GM18499 (cell line): ENCODE measurements around the gene DUSP21.
"Not testable (repeated sequence)": the region's sequence is repeated elsewhere in the genome, so short reads cannot be mapped to it uniquely, and the experiment has no call there.

ENCODE experiments used
- ATAC-seq: cut with Tn5 transposase; IDR thresholded peaks from one replicate; pipeline ENCODE4 v1.9.1; 2021; ENCODE audit warnings: moderate number of reproducible peaks; ENCODE audit not compliant: insufficient read depth, unreplicated experiment

DUSP21 gene

GRCh38 chrX:44874420-44875184, 30.8 kb downstream of the DUSP21 start:
- no peak for ATAC-seq

GRCh38 chrX:44875185-44875489, 31.3 kb downstream of the DUSP21 start:
- no peak for ATAC-seq

DNA sequence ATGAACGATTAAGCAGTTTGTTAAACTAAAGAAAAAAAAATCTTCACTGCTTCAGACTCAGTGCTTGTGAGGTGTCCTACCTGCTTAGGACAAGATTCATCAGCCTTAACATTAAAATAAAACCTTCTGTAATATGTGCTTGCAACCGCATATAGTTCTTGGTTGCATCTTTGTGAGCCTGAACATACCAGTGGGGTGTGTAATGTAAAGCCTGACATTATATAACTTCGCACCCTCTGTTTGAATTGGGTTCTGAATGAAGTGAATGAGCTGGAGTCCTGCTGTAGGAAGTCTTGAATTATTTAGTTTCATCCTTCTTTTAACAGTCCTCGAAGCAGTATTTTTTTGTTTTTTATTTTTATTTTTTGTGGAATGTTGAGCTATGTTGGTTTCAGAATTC, 32.3 kb downstream of the DUSP21 start:
- no peak for ATAC-seq

DNA sequence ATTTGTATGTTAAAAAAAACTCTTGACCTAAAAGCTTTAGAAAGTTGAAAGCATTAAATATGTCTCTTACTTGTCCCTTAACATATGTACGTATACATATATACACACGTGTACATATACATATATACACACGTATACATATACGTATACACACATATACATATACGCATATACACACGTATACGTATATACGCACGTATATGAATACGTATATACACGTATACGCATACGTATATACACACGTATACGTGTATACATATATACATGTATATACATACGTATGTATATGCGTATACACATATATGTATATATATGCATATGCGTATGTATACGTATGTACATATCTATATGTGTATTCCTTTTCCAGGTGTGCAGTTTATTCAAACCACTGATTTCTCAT, 32.9 kb downstream of the DUSP21 start:
- ATAC-seq = no peak

GRCh38 chrX:44878780-44879179, 35.0 kb downstream of the DUSP21 start:
- ATAC-seq = no peak

GRCh38 chrX:44881549-44881948, 37.7 kb downstream of the DUSP21 start:
- no peak for ATAC-seq

GRCh38 chrX:44882635-44883034, 38.8 kb downstream of the DUSP21 start:
- no peak for ATAC-seq

DNA sequence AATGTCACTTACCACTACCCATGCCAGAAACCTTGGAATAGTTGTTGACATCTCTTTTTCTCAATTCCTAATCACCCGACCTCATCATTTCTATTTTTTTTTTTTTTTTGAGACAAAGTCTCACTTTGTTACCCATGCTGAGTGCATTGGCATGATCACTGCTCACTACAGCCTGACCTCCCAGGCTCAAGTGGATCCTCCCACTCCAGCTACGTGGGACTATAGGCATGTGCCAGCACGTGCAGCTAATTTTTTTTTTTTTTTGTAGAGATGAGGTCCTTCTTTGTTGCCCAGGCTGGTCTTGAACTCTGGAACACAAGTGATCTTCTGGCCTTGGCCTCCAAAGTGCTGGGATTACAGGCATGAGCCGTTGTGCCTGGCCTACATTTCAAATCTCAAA, 41.1 kb downstream of the DUSP21 start:
- ATAC-seq = no peak

- no peak for ATAC-seq
Observed at GRCh38 chrX:44889824-44890223, 46.0 kb downstream of the DUSP21 start.

DNA sequence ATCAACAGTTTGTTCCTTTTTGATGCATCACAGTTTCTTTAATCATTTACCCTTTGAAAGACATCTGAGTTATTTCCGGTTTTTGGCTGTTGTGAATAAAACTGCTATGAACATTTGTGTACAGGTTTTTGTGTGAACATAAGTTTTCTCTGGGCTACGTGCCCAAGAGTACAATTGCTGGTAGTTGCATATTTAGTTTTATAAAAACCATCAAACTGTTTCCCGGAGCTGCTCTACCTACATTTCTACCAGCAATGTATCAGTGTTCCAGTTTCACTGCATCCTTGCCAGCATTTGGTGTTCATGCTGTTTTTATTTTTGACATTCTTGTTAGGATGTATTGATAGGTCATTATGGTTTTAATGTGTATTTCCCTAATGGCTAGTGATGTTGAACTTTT, 46.4 kb downstream of the DUSP21 start:
- ATAC-seq = no peak

DNA sequence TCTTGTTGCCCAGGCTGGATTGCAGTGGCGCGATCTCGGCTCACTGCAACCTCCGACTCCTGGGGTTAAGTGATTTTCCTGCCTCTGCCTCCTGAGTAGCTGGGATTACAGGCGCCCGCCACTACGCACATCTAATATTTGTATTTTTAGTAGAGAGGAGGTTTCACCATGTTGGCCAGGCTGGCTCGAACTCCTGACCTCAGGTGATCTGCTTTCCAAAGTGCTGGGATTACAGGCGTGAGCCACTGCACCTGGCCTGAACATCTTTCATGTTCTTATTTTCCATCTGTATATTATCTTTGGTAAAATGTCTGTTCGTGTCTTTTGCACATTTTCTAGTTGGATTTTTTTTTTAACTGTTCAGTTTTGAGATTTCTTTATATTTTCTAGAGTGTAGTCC, 46.9 kb downstream of the DUSP21 start:
- ATAC-seq = not testable (repeated sequence)

DNA sequence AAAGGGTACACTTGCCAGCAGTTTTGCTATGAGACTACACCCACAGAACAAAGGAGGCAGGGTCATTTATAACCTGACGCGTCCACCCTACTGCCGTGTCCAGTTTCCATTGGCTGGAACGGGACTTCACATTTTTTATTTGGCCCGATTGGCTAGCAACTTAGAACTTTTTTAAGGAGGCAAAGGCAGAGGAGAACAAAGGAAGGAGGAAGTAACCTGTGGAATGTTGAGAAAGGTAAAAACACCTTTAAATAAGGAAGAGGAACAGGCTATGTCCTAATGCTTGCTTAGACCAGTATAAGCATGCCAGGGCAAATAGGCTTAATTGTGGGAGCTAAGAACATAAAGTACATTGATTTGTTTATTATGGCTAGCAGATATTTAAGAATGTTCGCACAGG, 47.8 kb downstream of the DUSP21 start:
- no peak for ATAC-seq
